GM19043 (cell line): Measurements from ENCODE around the gene FAM168A.

Experiments used
- ATAC-seq: cut with Tn5 transposase; IDR thresholded peaks from one replicate; pipeline ENCODE4 v1.9.1; 2021; ENCODE audit warnings: low read depth; ENCODE audit not compliant: unreplicated experiment

The FAM168A gene

DNA sequence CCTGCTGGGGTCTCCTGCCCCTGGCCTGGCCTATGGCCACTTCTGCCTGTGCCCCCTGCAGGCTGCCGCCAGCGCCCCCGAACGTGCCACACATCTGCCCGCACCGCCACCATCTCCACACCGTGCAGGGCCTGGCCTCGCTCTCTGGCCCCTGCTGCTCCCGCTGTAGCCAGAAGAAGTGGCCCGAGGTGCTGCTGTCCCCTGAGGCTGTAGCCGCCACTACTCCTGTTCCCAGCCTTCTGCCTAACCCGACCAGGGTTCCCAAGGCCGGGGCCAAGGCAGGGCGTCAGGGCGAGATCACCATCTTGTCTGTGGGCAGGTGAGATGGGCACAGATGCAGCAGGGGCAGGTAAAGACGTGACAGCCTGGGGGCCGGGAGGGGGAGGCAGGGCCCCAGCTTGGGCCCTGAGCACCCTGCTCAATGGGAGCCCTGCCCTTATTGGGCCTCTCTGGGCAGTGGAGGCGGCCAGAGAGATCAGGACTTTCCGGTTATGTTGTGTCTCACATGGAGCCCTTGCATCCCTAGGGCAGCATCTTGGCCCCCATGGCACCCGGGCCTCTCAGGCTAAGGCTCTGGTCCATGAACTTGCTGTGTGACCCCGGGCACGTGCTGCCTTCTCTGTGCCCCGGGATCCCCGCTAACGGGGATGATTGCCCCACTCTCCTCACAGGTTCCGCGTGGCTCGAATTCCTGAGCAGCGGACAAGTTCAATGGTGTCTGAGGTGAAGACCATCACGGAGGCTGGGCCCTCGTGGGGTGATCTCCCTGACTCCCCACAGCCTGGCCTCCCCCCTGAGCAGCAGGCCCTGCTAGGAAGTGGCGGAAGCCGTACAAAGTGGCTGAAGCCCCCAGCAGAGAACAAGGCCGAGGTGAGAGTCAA, 203.3 kb downstream of the FAM168A start:
- no peak for ATAC-seq

- peak; percentile 49 for ATAC-seq
These were observed 204.2 kb downstream of the FAM168A start for GRCh38 chr11:73393479-73394415.

DNA sequence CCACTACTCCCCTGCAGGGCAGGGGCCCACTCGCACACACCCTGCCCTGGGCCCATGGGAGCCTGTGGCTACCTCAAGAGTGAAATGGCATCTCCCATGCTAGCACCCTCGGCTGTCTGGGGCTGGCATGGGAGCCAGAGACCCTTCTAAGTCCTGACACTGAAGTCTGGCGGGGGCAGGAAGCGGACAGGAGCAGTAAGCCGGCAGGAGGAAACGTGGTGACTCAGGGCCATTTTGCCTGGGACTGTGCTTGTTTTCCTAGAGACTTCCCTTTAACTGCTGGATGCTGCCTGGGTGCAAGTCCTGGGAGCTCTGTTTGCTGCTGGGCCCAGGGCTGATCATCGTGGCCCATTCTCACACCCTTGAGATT, 204.9 kb downstream of the FAM168A start:
- ATAC-seq = no peak

GRCh38 chr11:73392108-73393010, 205.6 kb downstream of the FAM168A start:
- ATAC-seq = no peak

GRCh38 chr11:73391665-73392064, 206.2 kb downstream of the FAM168A start:
- no peak for ATAC-seq

DNA sequence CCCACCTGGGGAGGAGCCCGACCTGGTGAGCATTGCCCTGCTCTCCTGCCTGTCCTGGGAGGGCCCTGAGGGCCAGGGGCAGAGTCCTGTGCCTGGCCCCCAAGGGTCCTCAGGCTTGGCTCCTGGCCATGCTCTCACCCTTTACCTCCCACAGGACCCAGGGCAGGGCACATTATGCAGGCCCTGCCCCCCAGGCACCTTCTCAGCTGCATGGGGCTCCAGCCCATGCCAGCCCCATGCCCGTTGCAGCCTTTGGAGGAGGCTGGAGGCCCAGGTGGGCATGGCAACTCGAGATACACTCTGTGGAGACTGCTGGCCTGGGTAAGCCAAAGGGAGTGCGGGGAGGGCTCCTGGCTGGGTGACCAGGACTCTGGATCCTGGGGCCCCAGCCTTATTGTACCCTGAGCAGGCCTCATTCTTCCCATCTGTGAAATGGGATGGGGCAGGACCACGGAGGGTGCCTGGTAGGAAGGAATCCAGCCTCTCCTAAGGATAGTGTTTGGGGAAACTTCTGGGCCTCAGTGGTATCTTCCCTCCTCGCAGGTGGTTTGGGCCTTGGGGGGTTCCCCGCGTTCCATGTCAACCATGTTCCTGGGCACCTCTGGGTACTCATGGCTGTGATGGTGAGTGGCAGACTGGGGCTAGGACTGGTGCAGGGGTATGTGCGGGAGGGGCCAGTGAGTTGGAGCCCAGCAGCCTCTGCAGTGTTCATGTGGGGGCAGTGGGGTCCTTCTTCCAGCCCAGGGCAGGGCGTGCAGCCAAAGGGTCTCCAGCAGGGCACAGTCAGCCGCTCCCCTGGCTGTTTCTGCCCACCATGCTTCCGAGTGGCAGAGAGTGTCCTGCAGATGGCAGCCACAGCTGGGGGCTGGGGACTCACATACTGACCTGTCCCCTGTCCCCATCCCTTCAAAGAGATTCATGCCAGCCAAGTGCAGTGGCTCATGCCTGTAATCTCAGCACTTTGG, 207.0 kb downstream of the FAM168A start:
- ATAC-seq = no peak

GRCh38 chr11:73389916-73390315, 208.0 kb downstream of the FAM168A start:
- no peak for ATAC-seq

DNA sequence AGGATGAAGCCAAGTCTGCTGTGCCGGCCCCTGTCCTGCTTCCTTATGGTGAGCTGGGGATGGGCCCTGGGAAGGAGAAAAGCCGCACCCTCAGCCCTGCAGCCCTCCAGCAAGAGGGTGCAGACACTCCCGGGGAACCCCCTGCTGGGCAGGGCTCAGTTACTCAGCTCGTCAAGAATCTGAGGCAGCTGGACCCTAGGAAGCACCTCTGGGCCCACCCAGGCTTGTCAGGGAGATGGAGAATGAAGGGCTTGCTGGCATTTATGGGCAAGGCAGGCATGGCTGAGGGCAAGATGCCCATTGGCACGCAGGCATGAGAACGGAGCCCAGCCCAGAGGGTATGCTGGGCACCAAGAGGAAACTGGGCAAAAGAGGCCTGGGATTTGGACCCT, 208.8 kb downstream of the FAM168A start:
- ATAC-seq = no peak

- no peak for ATAC-seq
These were observed 209.4 kb downstream of the FAM168A start for GRCh38 chr11:73388265-73389133.

DNA sequence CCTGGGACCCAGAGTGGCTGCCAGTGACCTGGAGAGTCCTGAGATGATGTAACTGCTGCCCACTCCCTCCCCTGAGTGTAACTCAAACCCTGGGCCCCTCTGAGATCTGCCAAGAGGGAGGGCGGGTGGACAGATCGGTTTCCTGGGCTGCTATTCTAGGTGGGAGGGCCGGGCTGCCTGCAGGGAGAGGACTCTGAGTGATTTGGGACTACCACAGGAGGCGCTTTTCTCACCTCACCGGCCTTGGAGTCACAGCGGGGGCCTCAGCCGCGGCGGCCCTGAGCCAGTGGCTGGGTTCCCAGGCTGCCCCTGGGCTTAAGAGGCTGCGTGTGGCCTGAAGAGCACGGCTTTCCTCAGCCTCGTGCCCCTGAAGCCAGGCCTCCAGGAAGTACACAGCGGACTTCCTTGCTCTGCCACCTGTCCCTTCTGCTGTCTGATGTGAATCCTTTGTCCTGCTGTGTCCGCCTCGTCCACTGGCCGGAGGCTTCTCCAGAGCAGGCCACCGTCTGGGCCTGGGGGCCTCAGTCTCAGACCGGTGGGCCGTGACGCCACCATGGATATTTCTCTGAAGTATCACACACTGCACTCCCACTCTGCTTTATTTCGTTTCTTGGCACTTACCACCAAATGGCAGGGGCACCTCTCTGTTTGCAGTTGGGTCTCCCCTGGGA, 210.2 kb downstream of the FAM168A start:
- ATAC-seq = no peak

DNA sequence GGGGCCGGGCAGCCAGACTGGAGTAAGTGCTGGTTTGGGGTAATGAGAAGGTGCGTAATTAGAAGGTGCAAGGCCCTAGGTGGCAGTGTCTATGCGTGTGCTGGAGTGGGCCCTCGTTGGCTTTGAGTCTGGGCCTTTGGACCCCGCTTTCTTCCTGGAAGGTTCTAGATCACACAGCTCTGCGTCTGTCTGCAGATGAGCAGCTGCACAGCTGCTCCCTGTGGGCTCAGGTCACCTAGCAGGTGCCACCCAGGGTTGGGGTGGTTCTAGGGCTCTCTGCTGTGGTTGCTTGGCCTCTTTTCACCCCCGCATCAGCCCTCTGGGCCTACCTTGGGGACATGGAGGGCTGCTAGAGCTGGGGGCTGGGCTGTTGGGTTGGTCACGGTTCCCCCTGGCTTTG, 211.4 kb downstream of the FAM168A start:
- ATAC-seq = no peak

- ATAC-seq = no peak
These were observed 211.9 kb downstream of the FAM168A start for GRCh38 chr11:73386016-73386415.

GRCh38 chr11:73384872-73385689, 212.8 kb downstream of the FAM168A start:
- ATAC-seq = peak; percentile 52

DNA sequence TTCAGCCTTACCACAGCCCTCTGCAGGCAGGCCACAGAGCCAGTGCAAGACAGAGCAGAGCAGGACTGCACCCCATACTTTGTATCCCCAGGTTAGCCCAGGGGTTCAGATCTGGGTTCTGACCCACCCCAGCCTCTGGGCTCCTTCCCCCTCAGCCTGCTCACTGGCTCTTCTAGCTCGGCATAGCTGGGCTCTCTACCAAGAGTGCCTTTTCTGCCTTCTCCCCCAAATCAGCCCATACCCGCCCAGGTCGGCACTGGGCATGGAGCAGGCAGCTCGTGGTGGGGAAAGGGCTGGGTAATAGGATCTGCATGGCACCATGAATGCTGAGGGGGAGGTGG, 213.4 kb downstream of the FAM168A start:
- ATAC-seq = no peak

- ATAC-seq = no peak
These were observed 213.8 kb downstream of the FAM168A start for GRCh38 chr11:73384125-73384441.

DNA sequence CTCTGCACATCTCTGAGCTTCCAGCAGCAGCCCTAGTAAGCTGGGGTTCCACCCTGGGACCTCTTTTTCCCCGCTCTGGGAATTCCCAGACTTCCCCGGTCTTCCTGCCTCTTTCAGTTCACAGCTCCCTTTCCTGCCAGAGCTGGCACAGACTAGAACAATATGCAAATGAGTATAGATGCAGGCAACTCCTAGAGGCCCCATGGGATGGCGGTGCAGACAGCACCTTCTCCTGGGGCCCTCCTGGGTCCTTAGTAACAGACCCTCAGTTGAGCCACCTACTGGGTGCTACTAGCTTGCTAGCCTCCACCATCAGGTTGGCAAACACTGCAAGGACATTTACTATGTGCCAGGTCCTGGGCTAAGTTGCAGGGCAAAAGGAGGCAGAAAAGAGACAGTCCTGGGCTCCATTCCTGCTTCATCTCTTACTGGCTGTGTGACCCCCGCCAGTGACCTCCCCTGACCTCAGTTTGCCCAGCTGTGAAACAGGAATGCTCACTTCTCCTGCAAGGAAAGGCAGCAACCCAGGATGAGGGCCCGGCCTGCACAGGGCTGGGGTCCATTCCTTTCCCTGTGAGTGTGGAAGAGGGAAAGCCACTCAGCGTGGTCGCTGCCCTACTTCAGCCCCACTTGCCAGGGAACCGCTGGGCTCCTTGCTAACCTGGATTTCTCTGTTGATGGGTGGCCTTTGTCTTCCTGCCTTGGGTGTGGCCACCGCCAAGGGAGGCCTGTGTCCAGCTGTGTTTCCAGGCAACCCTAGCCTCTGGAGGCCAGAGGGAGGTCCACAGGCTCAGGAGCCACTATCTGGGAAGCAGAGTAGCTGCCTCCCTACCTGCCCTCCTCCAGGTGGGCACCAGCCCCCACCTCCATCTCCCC, 214.4 kb downstream of the FAM168A start:
- no peak for ATAC-seq
